HG02763 (cell line): ENCODE results near the gene NDUFC1.

Source experiments
- ATAC-seq: cut with Tn5 transposase; IDR thresholded peaks from one replicate; pipeline ENCODE4 v1.9.1; 2021; ENCODE audit warnings: mild to moderate bottlenecking, moderate library complexity; ENCODE audit not compliant: unreplicated experiment

NDUFC1 gene

GRCh38 chr4:139253046-139253445 lies 49.2 kb downstream of the NDUFC1 start:
- no peak for ATAC-seq

GRCh38 chr4:139247700-139248238 lies 54.5 kb downstream of the NDUFC1 start:
- ATAC-seq: no peak

DNA sequence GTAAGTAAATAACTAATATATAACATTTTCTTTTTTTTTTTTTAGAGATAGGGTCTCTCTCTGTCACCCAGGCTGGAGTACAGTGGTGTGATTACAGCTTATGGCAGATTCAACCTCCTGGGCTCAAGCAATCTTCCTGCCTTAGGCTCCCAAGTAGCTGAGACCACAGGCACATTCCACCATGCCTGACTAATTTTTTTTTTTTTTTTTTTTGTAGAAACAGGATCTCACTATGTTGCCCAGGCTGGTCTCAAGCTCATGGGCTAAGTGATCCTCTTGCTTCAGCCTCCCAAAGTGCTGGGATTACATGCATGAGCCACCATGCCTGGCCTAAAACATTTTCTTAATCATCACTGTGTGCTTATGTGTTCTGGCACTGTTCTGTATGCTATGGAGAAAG lies 55.0 kb downstream of the NDUFC1 start:
- ATAC-seq: no peak

DNA sequence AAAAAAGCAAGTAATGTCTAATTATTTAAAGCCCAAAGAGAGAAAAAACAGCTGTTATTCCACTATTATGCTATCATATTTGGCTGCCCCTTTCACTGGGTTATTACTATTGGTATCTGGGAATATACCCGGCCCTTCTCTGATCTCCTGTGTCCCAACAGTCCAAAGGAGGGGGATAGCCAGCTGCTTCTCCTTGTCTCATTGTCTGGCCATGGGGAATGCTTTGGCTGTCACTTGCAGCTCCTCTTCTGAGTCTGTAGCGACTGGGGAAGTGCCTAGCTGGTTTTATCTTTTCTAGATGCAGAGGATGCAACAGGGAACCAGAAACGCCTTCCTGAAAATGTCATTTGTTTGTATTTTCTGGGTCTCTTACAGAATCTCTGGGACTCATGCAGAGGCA lies 56.1 kb downstream of the NDUFC1 start:
- ATAC-seq: no peak

DNA sequence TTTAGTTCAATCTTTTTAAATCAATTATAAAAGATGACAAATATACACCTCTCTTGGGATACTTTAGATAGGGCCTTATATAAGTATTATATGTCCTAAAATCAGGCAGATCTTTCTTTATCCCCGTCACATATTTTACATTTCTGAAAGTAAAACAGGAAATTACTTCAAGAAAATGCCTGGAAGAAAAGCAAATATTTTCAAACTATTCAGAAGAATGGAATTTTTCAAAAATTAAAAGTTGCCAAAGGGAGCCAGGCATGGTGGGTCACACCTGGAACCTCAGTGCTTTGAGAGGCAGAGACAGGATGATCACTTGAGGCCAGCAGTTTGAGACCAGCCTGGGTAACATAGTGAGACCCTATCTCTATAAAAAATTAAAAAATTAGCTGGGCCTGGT lies 56.7 kb downstream of the NDUFC1 start:
- ATAC-seq: no peak

- ATAC-seq: no peak
Observed at GRCh38 chr4:139243448-139244365, 58.6 kb downstream of the NDUFC1 start.

DNA sequence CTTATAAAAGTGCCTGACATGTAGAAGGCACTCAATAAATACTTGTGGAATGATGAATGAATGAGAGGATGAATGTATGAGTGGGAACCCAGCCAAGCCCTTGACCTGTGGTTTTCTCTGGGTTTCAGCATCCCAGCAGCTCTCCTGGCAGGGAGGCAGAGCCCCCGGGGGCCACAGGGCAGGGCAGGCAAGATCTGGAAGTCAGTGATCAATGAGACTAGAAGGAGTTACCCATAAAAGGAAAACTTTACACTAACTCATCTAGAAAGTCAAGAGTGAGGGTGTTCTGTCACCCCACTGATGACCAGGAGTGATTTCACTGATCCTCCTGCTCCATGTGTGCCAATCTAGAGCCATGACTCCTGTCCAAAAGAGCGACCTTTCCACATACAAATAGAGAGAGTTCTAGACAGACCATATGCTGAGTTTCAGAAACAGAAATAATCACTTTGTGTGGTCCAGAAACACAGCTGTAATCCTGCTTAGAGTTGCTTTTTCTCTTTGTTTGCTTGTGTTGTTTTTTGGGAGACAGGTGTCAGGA lies 59.7 kb downstream of the NDUFC1 start:
- ATAC-seq: no peak

DNA sequence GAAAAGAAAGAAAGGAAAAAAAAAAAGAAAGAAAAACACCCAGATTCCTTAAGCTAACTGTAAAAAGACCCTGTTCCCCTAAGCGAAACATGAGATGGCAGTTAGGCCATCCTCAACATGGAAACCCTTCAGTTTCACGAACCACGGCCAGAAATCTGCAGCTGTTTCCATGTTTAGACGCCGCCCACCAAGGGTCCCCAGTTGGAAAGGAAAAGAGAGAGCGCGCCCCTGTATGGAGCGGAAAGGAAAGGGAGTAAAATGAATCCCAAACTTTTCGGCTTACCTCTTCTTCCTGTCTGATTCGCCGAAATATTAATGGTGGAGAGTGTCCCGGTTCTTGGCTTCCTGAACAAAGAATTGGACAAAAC lies 60.5 kb downstream of the NDUFC1 start:
- no peak for ATAC-seq

DNA sequence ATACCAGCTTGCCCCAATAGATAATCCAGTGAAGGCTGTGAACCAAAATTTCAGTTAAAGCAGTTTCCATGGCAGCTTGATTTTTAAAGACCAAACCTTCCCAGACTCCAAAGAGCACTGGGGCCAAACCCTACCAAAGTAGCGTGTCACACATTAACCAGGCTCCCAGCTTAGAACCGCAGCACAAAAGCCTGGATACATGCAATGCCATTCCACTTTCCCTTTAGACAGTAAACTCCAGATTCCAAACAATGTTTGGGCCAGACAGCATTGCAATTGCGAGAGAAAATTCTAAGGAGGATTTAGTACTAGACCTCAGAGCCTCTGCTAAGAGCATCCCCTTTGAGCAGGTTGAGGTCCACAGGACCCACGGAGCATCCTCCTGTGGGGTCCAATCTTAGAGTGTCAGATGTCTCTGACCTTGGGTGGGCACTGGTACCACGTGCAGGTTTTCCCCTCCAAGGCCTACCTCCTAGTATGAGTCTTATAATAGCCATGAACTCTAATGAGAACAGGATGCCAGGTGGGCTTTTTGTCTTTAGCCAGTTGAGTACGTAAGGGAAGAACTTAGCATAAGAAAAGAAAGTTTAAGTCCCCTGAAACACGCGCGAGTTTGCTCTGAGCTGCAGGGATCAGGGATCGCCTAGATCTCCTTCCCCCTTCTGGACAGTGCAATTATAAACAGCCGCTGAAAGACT lies 61.0 kb downstream of the NDUFC1 start:
- no peak for ATAC-seq
